Fibroblast of upper back skin (primary cell): ENCODE measurements around the gene ISCA2.
"Not testable (repeated sequence)": the region's sequence is repeated elsewhere in the genome, so short reads cannot be mapped to it uniquely, and the experiment has no call there.

Source experiments
- DNase-seq: peaks from one replicate; pipeline ENCODE4 v3.0.0-alpha.2; 2013

Gene ISCA2, protein sequence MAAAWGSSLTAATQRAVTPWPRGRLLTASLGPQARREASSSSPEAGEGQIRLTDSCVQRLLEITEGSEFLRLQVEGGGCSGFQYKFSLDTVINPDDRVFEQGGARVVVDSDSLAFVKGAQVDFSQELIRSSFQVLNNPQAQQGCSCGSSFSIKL

DNA sequence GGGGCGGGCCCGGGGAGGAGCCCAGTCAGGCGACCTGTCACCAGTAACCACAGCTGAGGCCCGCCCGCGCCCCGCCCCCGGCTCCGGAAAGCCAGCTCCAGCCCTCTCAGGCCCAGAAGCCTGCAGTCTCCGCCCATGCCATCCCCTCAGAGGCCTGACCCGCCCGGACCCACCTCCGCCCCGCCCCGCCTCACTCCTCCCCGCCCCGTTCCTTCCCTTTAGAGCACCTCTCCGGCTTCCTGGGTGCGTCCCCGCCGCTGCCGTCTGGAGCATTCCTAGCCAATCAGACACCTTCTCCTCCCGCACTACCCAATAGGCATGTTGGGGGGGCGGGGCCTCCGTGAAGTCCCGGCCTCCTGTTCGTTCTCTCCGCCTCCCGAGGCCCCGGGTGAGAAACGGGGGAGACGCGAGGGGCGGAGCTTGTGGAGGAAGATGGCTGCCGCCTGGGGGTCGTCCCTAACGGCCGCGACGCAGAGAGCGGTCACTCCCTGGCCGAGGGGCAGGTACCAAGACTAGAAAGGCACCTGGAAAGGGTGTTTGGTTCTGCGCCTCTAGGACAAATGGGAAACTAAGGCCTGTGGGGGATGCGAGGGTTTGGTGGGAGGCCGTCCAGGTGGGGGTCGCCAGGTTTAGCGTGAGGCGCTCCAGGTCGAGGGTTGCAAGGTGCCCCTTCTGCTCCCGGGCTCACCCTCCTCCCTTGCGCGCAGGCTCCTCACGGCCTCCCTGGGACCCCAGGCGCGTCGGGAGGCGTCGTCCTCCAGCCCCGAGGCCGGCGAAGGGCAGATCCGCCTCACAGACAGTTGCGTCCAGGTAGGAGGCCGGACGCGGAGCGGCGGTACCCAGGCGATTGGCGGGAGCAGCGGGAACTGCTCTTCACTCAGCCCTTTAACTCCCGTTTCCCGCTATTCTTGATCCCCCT is at the start of gene ISCA2:
Gene ISCA2, plus strand, starts transcription at position 423 of the 919 bp plus-strand sequence. Its CDS starts 10 bp downstream, at position 433.
- peak; percentile 99 for DNase-seq

DNA sequence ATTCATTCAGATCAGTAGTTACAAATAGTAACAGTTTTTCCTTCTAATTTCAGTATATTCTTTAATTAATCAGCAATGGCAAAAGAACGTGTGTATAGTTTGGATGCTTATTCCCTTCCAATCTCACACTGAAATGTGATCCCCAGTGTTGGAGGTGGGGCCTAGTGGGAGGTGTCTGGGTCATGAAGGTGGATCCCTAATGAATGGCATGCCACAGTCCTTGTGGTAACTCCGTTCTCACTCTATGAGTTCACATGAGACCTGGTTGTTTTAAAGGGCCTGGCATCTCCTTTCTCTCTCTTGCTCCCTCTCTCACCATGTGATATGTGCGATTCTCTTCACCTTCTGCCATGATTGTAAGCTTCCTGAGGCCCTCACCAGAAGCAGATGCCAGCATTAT is 48.7 kb upstream of the ISCA2 start:
- no peak for DNase-seq

DNA sequence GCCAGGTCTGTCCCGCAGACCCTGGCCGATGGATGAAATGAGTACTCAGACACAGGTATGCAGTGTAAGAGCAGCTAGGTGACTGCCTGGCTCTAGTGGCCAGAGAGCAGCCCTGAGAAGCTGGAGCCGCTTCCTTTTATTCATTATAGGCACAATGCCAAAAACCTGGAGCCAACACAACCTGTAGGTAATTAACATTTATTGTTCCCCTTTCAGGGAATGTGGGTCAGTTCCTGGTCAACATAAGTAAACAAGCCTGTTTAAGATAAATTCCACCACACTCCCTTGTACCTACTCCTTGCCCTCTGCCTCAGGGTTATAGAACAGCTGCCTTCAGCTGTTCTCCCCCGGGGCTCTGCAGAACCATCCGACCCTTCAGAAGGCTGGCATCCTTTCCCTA is 39.2 kb upstream of the ISCA2 start:
- DNase-seq, result not testable (repeated sequence)

DNA sequence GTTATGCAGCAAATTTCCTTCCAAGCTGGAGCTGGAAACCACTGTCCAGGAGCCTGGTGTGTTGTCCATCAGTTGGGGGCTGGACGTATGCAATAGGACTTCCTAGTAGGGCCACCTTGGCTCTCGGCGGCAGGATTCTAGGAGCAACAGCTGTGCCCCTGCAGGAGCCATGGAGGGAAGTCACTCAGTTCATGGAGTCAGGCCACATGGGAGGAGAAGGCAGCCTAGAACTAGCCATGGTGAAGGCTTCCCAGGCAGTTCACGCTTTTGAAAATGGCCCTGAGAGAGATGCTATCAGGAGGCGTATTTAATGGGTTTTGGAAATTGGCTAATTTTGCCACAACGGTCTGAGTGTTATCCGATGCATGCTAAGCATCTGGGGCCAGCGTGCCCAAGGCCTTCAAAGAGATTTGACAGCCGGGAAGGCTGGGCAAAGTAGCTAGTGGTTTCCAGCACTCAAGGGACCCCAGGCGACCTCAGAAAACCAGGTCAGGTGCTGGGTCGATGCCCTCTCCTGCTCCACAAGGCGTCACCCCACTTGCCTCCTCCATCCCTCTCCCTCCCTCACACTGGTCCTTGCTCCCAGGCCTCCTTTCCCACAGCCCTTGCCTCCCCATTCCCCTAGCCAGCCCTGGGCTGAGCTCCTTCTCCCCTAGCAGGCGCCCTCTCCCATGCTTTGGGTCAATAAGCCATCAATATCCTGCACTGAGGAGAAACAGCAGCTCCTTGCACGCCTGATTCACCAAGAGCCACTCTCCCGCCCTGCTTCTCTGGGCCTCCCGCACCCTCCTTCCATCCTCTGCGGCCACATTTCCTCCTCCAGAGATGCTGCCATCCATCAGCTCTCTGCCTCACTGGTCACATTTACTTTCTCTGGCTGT is 36.6 kb upstream of the ISCA2 start:
- DNase-seq, result no peak

DNA sequence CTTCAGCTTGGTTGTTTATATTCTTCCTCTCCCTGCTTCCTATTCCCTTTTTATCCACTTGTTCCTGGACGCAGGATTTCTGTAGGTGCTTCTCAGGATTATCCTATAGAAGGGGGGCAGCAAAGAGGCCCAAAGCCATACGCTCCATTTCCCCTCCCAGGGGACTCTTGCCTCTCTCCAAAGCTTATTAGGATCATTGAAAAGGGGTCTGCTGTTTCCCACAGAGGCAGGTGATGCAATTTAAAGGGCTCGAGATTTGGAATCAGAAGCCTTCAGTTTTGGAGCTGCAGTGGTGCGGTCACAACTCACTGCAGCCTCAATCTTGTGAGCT is 36.0 kb upstream of the ISCA2 start:
- DNase-seq, result no peak

DNA sequence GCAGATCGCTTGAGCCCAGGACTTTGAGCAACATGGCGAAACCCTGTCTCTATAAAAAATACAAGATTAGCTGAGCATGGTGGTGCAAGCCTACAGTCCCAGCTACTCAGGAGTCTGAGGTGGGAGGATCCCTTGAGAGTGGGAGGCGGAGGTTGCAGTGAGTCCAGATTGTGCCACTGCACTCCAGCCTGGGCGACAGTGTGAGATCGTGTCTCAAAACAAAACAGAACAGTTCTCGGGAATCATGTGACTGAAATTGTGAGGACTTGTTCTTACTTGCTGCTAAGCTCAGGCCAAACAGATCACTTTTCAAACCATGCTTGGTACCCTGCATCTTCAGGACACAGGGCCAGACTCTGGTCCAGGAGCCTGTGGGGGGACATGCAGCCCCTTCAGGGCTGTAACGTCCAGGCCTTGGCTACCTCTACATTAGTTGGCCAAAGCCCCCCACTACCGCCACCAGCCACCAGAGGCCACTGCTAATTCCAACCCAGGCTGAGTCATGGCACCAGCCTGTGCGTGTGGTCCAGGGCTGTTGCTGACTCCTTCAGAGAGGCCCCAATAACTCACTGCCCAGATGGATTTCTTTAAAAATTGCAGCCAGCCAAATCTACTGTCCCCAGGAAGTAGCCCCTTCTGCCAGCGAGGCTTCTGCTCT is 34.1 kb upstream of the ISCA2 start:
- peak; percentile 65 for DNase-seq

DNA sequence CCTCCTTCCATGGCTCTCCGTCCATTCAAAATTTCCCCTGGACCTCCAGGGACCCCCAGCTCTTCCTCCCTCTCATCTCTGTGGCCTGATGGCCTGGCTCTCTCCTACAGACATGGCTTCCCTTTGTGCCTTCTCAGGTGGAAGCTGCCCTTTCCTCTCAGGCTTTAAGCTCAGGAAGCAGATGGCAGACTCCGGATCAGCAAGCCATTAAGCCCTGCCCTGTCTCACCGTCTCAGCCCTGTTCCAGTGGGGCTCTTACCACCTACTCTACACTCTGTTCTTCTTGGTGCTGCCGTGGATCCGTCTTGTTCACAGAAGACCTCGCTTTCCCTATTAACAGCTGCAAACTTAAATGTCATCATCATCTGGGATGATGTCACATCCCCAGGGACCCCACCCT is 33.6 kb upstream of the ISCA2 start:
- no peak for DNase-seq

DNA sequence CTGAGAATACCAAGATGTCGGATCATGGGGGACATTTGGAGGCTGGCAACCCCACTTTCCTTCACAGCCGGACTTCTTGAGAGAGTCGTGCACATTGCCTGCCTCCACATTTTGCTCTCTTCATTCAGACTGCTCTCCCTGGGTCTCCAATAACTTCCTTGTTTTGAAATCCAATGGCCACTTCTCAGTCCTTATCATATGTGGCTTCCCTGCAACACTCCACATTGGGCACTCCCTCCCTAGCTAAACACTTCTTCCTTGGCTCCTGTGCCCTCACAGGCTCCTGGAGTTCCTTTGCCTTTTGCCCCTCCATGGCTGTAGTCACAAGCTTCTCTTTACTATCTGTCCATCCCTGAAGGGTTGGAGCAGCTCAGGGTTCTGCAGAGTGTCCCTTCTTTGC is 30.6 kb upstream of the ISCA2 start:
- no peak for DNase-seq

DNA sequence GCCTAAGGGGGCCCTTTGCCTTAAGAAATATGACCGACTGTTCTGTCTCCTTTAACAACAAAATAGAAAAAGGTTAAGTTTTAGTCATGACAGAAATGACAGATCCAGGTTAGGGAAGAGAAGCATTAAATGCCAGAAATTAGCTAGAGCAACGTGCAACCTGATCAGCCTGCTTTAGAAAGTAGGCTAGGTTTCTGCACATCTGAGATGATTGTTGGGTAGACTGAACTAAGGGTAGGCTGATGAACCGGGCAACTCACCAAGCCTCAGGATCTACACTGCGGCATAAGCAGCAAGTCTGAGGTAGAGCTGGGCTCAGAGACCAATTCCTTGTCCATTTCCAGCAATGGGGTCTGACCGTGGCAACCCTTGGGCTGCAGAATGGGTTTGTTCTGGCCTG is 29.9 kb upstream of the ISCA2 start:
- no peak for DNase-seq

DNA sequence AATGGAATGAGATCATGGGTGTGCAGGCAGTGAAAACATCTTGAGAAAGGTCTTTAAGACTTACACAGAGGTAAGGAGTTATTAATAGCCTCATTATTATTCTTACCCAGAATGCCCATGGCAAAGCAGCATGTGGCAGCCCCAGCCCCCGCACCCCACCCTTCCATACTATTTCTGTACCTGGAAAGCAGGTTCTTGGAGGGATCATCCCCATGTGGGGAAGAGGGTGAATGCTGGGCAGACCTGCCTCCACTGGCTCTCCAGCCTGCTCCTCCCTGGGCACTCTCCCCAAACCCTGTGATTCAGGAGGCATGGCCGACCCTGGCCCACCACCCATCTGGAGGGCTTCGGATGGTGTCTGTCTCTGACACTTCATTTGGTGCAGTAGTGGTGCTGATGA is 28.8 kb upstream of the ISCA2 start:
- no peak for DNase-seq

DNA sequence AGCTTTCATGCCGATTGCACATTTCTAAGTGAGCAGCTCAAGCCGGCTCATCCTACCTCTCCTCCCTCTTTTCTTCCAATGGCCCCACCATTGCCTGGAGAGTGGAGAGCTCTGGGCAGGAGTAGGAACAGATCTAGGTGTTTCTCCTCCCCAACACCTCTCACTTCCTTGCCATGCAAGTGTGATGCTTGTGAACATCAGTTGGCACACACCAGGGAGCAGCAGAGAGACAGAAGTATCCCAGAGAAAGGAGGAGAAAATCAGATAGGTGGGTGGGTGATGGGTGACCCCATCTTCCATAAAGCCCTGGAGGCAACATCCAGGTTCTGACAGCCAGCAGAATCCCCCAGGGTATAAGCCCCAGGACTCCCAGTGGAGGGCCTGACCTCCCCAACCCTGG is 28.2 kb upstream of the ISCA2 start:
- DNase-seq, result no peak

DNA sequence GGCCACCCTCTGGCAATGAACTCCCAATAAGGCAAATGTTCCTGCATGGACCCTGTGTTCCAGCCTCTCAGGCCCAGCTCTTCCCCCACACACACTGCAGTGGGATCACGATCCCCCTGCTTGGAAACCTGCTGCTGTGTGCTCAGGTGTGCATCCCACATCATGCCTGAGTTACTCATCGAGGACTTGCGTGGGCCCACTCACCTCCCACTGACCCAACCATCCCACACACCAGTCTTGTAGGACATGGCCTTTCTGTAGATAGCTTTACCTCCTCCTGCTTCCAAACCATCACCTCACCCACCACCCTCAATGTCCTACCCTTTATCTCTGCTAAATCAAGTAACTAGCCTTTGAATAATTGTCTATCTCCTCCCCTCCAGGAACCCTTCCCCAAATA is 25.1 kb upstream of the ISCA2 start:
- DNase-seq, result no peak

DNA sequence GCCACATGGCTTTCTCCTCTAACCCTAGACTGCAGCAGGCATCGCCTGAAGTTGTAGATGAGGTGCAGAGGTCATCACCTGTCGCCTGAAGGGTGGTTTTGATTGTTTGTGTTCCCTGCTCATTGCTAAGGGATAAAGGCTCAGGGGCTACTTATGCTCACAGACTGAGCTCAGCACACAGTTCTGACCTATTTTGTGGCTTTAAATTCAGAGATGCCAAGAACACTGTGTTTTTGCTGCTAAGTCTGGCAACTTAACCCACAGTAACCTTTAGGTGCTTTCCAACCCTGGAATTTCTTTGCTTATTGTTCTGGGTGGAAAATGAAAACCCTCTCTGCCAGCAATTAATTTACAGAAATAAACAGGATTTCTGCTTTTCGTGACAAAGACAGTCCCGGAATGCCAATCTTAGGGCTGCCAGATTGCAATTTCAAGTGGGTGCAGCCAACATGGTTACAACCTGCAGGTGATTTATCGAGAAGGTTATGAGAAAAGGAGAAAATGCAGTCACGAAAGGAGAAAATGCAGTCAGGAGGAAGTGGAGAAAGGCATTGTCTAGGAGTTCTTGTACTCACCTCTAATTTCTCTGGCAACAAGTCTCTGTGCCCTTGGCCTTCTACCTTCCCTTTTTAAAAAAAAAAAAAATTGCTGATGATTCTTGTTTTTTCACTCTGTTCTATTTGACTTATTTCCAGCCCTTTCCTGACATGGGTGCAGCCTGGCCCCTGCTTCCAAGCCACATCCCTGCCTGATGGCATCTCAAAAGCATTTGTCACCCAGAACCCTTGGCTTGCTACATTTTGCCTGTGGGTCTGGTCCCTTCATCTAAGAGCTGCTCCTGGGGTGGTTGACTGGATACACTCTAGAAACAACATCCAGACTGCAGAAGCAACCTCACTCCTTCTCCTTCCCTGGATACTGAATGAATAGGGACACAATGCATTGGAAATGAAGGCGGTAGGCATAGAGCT is 23.7 kb upstream of the ISCA2 start:
- DNase-seq, result no peak

DNA sequence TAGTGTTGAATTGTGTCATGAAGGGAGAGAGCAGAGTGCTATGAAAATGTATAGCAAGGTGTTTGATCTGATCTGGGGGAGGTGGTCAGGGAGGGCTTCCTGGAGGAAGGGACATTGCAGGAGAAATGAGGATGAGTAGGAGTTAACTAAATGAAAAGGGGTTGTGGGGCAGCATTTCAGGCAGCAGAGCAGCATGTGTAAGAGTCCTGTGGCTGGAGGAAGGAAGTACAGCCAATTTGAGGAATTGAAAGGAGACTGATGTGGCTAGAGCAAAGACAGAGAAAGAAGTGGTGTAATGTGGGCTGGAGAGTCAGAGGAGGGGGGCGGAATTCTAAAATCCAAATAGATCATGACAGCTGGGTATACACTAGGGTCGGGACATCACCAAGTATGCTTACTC is 21.0 kb upstream of the ISCA2 start:
- no peak for DNase-seq

DNA sequence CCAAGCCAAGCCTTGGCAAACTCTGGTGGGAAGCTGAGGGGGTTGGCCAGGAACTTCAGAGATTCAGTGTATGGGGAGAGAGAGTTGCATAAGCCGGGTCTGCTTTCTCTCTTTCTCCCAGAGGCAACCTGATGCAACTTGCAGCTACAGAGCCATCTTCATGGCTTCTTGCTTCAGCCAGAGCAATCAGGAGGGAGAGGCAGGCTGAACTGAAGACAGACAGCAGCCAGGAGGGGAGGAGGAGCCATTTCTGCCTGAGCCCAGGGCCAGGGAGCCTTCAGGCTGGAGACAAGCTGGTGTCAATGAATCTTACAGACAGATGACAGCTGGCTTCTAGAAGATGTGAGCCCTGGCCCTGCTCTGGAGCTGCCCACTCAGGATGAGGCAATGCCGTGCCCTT is 19.2 kb upstream of the ISCA2 start:
- DNase-seq, result no peak

DNA sequence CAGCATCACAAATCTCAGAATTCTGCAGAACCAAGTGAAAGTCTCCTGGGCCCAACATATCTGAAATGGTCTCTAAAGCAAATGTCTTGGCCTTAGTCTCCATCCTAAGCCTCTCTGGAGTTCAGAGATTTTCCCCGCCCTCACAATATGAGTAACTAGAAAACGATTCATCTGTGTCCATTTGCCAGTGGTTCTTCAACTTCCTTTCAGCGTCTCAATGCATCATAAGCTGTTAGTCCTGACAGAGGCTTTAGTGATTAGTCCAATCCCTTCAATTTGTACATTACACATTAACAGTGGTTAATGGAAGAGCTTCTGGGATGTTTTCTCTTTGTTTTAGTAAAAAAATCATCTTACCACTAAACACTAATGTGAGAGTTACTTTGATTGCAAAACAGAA is 17.9 kb upstream of the ISCA2 start:
- DNase-seq, result peak; percentile 77

DNA sequence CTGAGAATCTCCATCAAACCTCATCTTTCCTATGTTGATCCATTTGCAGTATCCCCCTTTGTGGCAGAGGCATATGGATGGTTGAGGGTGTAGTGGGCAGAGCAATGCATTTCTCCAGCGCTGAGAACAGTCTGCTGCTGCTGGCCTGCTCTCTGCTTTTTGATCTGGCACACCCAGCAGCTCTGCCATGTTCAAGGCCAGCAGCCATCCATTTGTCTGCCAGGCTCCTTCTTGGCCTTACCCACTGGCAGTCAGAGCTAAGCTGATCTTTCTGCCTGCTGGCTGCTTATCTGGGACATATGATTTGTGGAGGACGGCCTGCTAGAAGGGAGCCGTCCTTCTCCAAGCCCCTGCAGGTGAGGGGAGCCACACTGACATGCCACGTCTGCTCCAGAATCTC is 17.5 kb upstream of the ISCA2 start:
- DNase-seq, result no peak

DNA sequence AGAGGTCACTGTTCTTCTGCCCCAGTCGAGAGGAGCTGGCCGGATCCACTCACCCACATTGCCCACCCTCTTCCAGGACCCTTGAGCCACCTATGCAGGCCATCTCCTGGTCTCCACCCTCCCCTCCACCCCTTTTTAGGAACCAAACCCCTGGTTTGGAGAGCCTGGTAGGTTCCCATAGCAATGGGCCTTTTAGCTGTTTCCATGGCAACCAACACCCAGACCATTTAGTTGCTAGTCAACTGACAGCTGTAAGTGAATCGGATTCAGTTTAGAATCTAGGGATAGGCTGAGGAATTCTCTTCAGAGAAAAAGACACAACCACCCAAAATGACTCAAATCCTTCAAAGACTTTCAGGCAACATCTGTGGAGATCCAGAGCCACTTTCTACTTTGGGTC is 17.0 kb upstream of the ISCA2 start:
- DNase-seq, result no peak

DNA sequence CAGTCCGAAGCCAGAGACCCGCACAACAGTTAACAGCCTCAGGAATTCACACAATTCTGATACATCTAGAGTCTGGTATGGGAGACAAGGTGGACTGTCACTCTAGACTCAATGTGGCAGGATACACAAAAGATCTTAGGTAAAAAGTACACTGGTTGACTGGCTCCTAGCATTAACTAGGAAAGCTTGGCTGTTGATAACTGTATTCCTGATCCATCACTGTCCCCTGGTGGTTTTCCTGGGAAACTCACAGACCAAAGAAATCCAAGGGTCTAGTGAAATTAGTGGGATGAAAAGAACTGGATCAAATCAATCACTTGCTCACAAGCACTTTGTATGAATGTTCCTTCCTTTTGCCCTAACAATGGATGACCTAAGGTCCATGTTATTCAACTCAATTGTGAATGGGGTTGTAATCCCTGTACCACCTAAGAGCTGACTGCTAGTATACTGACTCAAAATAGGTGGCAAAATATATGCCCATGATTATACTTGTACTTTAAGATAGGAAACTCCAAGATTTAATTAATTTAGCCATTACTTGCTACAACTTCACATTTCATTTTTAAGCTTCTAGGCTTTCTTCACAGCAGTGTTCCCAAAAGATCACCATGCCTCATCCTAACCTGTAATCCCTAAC is 14.4 kb upstream of the ISCA2 start:
- peak; percentile 41 for DNase-seq

DNA sequence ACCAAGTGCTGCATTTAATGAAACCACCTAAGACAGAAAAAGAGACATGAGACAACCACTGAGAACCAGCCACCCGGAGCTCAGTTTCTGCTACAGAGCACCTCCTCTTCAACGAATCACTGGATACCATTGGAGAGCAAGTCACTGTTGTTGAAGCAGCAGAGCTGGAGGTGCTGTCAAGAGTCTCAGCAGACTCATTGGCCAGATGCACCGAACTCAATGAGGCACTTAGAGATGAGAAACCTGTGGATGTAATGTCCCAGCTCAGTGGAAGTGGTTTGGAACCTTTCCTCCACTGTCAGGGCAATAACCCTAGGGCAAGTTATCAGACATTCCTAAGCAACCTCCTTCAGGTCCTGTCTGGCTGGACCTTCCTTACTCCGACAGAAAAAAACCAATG is 13.5 kb upstream of the ISCA2 start:
- no peak for DNase-seq

DNA sequence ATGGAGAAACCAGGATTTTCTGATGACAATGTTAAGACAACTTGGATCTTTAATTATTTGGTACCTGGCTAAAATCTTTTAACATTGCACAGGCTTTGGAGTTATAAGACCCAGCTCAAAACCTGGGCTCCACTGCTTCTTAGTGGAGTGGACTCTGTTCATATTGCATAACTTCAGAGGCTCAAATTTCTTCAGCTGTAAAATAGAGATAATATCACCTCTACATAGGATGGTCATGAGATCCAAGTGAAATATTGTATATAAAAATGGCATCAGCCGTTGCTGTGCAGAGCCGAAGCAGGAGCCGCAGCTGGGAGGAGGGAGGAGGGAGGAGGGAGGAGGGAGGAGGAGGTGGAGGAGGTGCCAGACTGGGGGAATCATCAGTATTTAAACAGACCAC is 11.0 kb upstream of the ISCA2 start:
- DNase-seq, result no peak

DNA sequence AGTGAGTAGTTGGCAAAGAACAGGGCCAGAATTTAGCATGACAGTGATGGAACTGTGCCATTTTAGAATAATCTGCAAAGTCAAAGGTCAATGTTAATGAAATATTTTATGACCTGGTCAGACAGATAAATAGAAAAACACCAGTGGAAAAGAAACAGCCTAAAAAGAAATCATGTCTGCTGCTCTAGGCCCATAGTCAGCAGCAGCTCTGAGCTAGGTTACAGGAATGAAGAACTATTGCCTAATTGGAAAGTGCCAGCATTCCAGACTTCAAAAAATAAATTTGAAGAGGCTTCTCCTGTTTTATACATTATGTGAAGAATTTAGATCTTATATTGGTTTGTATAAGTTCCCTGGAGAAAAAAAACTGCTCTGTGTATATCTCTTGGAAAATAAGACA is 10.2 kb upstream of the ISCA2 start:
- DNase-seq, result peak; percentile 22
